ENCODE measurements around the gene THEM4.

DNA sequence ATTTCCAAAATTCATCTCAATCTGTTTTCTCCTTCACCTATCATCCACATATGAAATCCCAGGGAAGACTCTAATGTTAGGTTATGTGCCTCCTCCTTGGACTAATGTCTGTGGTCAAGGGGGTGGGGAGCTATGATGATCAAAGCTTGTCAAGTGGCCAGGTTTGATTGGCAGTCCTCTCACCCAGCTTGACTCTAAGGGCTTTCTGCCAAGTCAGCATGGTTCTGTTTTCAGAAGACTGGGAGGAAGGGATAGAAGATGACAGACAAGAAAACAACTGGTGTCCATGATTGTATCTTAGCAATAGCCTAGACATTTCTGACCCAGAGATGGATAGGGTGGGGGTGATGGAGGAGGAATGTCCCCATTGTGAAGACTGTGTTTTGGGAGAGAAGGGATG, 46.7 kb downstream of the THEM4 start:
- TF ChIP-seq CTCF (IDR thresholded peaks at IDR 0.05), result no peak
- TF ChIP-seq POLR2A (IDR thresholded peaks at IDR 0.05), result no peak

Data from lower leg skin (tissue), 3 donors.